WTC11 (cell line): ENCODE results near the gene NAA60. TPM values are rescaled to one million over a fixed set of nuclear protein-coding genes. Genes with fewer than 3 reads are reported as not detected.

ENCODE experiments used
- CBFB ChIP-seq: sonication (generic); formaldehyde crosslinking; IDR thresholded peaks from 2 replicates; pipeline ENCODE4 v1.8.1; 2022; ENCODE audit warnings: mild to moderate bottlenecking, low read depth, missing genetic modification reagents
- CREM ChIP-seq: sonication (generic); formaldehyde crosslinking; IDR thresholded peaks from 2 replicates; pipeline ENCODE4 v1.8.1; 2022; ENCODE audit warnings: mild to moderate bottlenecking, missing genetic modification reagents, moderate library complexity
- ELF4 ChIP-seq: sonication (generic); formaldehyde crosslinking; IDR thresholded peaks from 2 replicates; pipeline ENCODE4 v1.8.1; 2022; ENCODE audit warnings: low read depth, mild to moderate bottlenecking, moderate library complexity, missing genetic modification reagents
- FOXJ3 ChIP-seq: sonication (generic); formaldehyde crosslinking; IDR thresholded peaks from 2 replicates; pipeline ENCODE4 v1.9.0; 2021; ENCODE audit warnings: missing genetic modification reagents, mild to moderate bottlenecking, borderline replicate concordance
- FOXK1 ChIP-seq: sonication (generic); formaldehyde crosslinking; IDR thresholded peaks from 2 replicates; pipeline ENCODE4 v1.8.0; 2022; ENCODE audit warnings: mild to moderate bottlenecking, moderate library complexity, missing genetic modification reagents
- GABPB1 ChIP-seq: sonication (generic); formaldehyde crosslinking; IDR thresholded peaks from 2 replicates; pipeline ENCODE4 v1.8.1; 2023; ENCODE audit warnings: mild to moderate bottlenecking, missing genetic modification reagents
- NFYB ChIP-seq: sonication (generic); formaldehyde crosslinking; conservative IDR thresholded peaks from 2 replicates; pipeline ENCODE4 v1.8.0; 2022; ENCODE audit warnings: low read depth, missing genetic modification reagents
- SP1 ChIP-seq: sonication (generic); formaldehyde crosslinking; conservative IDR thresholded peaks from 2 replicates; pipeline ENCODE4 v1.8.1; 2022; ENCODE audit warnings: missing genetic modification reagents
- ZNF281 ChIP-seq: sonication (generic); formaldehyde crosslinking; IDR thresholded peaks from 2 replicates; pipeline ENCODE4 v1.8.0; 2023; ENCODE audit warnings: mild to moderate bottlenecking, missing genetic modification reagents
- ZNF317 ChIP-seq: sonication (generic); formaldehyde crosslinking; IDR thresholded peaks from 2 replicates; pipeline ENCODE4 v1.8.1; 2023; ENCODE audit warnings: low read depth, mild to moderate bottlenecking, moderate library complexity, missing genetic modification reagents, borderline replicate concordance
- ZNF396 ChIP-seq: fragments of 250-450 bp; sonication (Bioruptor Pico); IDR thresholded peaks from 2 replicates; pipeline ENCODE4 v1.8.0; 2021; ENCODE audit warnings: mild to moderate bottlenecking, moderate library complexity, borderline replicate concordance
- ZNF416 ChIP-seq: fragments of 250-450 bp; sonication (Bioruptor Pico); IDR thresholded peaks from 2 replicates; pipeline ENCODE4 v1.9.0; 2021; ENCODE audit warnings: mild to moderate bottlenecking, inconsistent platforms
- ZNF671 ChIP-seq: fragments of 250-450 bp; sonication (Bioruptor Pico); IDR thresholded peaks from 2 replicates; pipeline ENCODE4 v1.8.0; 2021; ENCODE audit warnings: mild to moderate bottlenecking
- total RNA-seq: library from RNA; stranded (reverse); gene quantifications from 3 replicates; pipeline ENCODE4 v1.2.3, GENCODE V29; 2021
- TF ChIP-seq, protein P1 (sequence below): fragments of 250-450 bp; sonication (Bioruptor Pico); IDR thresholded peaks from 2 replicates; pipeline ENCODE4 v1.9.0; 2021; ENCODE audit warnings: mild to moderate bottlenecking, borderline replicate concordance
- TF ChIP-seq, protein P2 (sequence below): fragments of 250-450 bp; sonication (Bioruptor Pico); IDR thresholded peaks from 2 replicates; pipeline ENCODE4 v1.9.0; 2021; ENCODE audit warnings: moderate library complexity, mild to moderate bottlenecking, inconsistent platforms, borderline replicate concordance
- TF ChIP-seq, protein P3 (sequence below): sonication (generic); formaldehyde crosslinking; conservative IDR thresholded peaks from 2 replicates; pipeline ENCODE4 v1.8.1; 2022; ENCODE audit warnings: mild to moderate bottlenecking, missing genetic modification reagents
- TF ChIP-seq, protein P4 (sequence below): sonication (generic); formaldehyde crosslinking; IDR thresholded peaks from 2 replicates; pipeline ENCODE4 v1.8.0; 2022; ENCODE audit warnings: mild to moderate bottlenecking, missing genetic modification reagents
- TF ChIP-seq, protein P5 (sequence below): fragments of 200-600 bp; IDR thresholded peaks from 2 replicates; pipeline ENCODE4 v1.8.0; 2022; ENCODE audit warnings: antibody characterized with exemption
- TF ChIP-seq, protein P6 (sequence below): sonication (generic); formaldehyde crosslinking; IDR thresholded peaks from 2 replicates; pipeline ENCODE4 v1.8.1; 2022; ENCODE audit warnings: low read depth, mild to moderate bottlenecking, moderate library complexity, missing genetic modification reagents, borderline replicate concordance
- TF ChIP-seq, protein P7 (sequence below): sonication (generic); formaldehyde crosslinking; IDR thresholded peaks from 2 replicates; pipeline ENCODE4 v1.8.1; 2022; ENCODE audit warnings: low read depth, missing genetic modification reagents, borderline replicate concordance

The NAA60 gene
- total RNA-seq, 1 experiment from 2014 or later: 50.3 TPM

- TF ChIP-seq, protein P1, sequence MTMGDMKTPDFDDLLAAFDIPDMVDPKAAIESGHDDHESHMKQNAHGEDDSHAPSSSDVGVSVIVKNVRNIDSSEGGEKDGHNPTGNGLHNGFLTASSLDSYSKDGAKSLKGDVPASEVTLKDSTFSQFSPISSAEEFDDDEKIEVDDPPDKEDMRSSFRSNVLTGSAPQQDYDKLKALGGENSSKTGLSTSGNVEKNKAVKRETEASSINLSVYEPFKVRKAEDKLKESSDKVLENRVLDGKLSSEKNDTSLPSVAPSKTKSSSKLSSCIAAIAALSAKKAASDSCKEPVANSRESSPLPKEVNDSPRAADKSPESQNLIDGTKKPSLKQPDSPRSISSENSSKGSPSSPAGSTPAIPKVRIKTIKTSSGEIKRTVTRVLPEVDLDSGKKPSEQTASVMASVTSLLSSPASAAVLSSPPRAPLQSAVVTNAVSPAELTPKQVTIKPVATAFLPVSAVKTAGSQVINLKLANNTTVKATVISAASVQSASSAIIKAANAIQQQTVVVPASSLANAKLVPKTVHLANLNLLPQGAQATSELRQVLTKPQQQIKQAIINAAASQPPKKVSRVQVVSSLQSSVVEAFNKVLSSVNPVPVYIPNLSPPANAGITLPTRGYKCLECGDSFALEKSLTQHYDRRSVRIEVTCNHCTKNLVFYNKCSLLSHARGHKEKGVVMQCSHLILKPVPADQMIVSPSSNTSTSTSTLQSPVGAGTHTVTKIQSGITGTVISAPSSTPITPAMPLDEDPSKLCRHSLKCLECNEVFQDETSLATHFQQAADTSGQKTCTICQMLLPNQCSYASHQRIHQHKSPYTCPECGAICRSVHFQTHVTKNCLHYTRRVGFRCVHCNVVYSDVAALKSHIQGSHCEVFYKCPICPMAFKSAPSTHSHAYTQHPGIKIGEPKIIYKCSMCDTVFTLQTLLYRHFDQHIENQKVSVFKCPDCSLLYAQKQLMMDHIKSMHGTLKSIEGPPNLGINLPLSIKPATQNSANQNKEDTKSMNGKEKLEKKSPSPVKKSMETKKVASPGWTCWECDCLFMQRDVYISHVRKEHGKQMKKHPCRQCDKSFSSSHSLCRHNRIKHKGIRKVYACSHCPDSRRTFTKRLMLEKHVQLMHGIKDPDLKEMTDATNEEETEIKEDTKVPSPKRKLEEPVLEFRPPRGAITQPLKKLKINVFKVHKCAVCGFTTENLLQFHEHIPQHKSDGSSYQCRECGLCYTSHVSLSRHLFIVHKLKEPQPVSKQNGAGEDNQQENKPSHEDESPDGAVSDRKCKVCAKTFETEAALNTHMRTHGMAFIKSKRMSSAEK (CRISPR knock-in tag): no peak
- TF ChIP-seq, protein P2, sequence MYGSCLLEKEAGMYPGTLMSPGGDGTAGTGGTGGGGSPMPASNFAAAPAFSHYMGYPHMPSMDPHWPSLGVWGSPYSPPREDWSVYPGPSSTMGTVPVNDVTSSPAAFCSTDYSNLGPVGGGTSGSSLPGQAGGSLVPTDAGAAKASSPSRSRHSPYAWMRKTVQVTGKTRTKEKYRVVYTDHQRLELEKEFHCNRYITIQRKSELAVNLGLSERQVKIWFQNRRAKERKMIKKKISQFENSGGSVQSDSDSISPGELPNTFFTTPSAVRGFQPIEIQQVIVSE: no peak
- TF ChIP-seq, protein P3, sequence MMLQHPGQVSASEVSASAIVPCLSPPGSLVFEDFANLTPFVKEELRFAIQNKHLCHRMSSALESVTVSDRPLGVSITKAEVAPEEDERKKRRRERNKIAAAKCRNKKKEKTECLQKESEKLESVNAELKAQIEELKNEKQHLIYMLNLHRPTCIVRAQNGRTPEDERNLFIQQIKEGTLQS (CRISPR knock-in tag): no peak
- TF ChIP-seq ZNF416 (CRISPR knock-in tag): no peak
- peak; percentile 49; the same call in 1 of the 2 replicates for TF ChIP-seq CREM
- TF ChIP-seq GABPB1: peak; percentile 60; the same call in 1 of the 2 replicates
- no peak for TF ChIP-seq ZNF396 (CRISPR knock-in tag)
- TF ChIP-seq, protein P4, sequence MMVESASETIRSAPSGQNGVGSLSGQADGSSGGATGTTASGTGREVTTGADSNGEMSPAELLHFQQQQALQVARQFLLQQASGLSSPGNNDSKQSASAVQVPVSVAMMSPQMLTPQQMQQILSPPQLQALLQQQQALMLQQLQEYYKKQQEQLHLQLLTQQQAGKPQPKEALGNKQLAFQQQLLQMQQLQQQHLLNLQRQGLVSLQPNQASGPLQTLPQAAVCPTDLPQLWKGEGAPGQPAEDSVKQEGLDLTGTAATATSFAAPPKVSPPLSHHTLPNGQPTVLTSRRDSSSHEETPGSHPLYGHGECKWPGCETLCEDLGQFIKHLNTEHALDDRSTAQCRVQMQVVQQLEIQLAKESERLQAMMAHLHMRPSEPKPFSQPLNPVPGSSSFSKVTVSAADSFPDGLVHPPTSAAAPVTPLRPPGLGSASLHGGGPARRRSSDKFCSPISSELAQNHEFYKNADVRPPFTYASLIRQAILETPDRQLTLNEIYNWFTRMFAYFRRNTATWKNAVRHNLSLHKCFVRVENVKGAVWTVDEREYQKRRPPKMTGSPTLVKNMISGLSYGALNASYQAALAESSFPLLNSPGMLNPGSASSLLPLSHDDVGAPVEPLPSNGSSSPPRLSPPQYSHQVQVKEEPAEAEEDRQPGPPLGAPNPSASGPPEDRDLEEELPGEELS (CRISPR knock-in tag): peak; percentile 13; the same call in 1 of the 2 replicates
- peak; percentile 38; the same call in 1 of the 2 replicates for TF ChIP-seq ZNF317 (CRISPR knock-in tag)
- peak; percentile 99 for TF ChIP-seq SP1
- no peak for TF ChIP-seq ZNF671
- TF ChIP-seq ZNF281 (CRISPR knock-in tag): peak; percentile 82; the same call in 1 of the 2 replicates
- peak; percentile 82 for TF ChIP-seq NFYB (CRISPR knock-in tag)
- no peak for TF ChIP-seq FOXJ3 (CRISPR knock-in tag)
- no peak; the same call in 1 of the 2 replicates for TF ChIP-seq ELF4 (CRISPR knock-in tag)
- TF ChIP-seq FOXK1: no peak
- TF ChIP-seq, protein P5, sequence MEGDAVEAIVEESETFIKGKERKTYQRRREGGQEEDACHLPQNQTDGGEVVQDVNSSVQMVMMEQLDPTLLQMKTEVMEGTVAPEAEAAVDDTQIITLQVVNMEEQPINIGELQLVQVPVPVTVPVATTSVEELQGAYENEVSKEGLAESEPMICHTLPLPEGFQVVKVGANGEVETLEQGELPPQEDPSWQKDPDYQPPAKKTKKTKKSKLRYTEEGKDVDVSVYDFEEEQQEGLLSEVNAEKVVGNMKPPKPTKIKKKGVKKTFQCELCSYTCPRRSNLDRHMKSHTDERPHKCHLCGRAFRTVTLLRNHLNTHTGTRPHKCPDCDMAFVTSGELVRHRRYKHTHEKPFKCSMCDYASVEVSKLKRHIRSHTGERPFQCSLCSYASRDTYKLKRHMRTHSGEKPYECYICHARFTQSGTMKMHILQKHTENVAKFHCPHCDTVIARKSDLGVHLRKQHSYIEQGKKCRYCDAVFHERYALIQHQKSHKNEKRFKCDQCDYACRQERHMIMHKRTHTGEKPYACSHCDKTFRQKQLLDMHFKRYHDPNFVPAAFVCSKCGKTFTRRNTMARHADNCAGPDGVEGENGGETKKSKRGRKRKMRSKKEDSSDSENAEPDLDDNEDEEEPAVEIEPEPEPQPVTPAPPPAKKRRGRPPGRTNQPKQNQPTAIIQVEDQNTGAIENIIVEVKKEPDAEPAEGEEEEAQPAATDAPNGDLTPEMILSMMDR: no peak
- no peak for TF ChIP-seq CBFB (CRISPR knock-in tag)
- TF ChIP-seq, protein P6, sequence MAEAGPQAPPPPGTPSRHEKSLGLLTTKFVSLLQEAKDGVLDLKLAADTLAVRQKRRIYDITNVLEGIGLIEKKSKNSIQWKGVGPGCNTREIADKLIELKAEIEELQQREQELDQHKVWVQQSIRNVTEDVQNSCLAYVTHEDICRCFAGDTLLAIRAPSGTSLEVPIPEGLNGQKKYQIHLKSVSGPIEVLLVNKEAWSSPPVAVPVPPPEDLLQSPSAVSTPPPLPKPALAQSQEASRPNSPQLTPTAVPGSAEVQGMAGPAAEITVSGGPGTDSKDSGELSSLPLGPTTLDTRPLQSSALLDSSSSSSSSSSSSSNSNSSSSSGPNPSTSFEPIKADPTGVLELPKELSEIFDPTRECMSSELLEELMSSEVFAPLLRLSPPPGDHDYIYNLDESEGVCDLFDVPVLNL (CRISPR knock-in tag): no peak
- TF ChIP-seq, protein P7, sequence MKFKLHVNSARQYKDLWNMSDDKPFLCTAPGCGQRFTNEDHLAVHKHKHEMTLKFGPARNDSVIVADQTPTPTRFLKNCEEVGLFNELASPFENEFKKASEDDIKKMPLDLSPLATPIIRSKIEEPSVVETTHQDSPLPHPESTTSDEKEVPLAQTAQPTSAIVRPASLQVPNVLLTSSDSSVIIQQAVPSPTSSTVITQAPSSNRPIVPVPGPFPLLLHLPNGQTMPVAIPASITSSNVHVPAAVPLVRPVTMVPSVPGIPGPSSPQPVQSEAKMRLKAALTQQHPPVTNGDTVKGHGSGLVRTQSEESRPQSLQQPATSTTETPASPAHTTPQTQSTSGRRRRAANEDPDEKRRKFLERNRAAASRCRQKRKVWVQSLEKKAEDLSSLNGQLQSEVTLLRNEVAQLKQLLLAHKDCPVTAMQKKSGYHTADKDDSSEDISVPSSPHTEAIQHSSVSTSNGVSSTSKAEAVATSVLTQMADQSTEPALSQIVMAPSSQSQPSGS (CRISPR knock-in tag): peak; percentile 62; the same call in 1 of the 2 replicates
- TF ChIP-seq, all 79 proteins: peak for 21
Measured at GRCh38 chr16:3457434-3458252, 14.2 kb downstream of the NAA60 start (continued).
